AG04449 (cell line): ENCODE data around the gene MAP3K14.

ENCODE experiments used
- CTCF ChIA-PET: fragments of 350-600 bp; formaldehyde crosslinking; extraction: SDS; loops from one replicate; lab custom pipeline; 2021; ENCODE audit warnings: antibody characterized with exemption; lab: Yijun Ruan, JAX
- POLR2A ChIA-PET: fragments of 400-600, 350-600 bp; formaldehyde crosslinking; extraction: SDS; loops from one replicate; lab custom pipeline; 2020; ENCODE audit warnings: antibody characterized with exemption, inconsistent platforms; lab: Yijun Ruan, JAX
- DNase-seq: peaks from one replicate; pipeline ENCODE4 v3.0.0-alpha.2; 2010; ENCODE audit warnings: low read depth, low spot score
- H3K4me3 ChIP-seq: 2 replicates; pipeline ENCODE4 v1.5.1; 2011; ENCODE audit warnings: low read depth, mild to moderate bottlenecking, control low read depth, low read length
- CTCF ChIP-seq: IDR thresholded peaks from one replicate; pipeline ENCODE4 v1.5.1; 2011; ENCODE audit warnings: mild to moderate bottlenecking, moderate library complexity, low read length, control low read depth, inconsistent platforms; ENCODE audit not compliant: insufficient read depth; ENCODE audit errors: missing control alignments

The MAP3K14 gene

DNA sequence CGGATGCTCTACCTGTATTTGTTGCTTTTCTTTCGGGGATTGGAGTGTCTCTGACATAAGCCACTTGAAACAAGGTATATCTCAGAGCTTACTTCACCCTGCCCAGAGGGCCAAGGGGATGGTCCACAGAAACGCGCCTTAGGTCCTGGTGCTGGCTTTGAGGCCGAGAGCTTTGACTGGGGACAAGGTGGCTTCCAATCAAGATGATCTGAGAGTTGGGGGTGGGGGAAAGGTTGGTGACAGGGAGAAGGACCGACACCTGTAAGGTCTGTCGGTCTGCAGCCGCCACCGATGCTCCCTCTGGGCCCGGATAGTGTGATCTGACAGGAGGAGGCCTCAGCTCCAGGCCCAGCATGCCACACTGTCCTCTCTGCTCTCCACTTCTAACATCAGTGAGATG, 33.1 kb downstream of the MAP3K14 start:
- ChIA-PET CTCF (interaction anchor here (1.0 to 32.0 kb wide), 9 partner anchors 9 to 106 kb away, joined by 3 to 828 read pairs (median 4); no protein-coding TSS in a partner anchor), POLR2A (interaction anchor here (1.2 to 1.3 kb wide), 2 partner anchors 10 to 11 kb away, joined by 3 read pairs; no protein-coding TSS in a partner anchor)
- H3K4me3 ChIP-seq = no peak overlapping the region
- no peak for DNase-seq
- no peak for TF ChIP-seq CTCF

DNA sequence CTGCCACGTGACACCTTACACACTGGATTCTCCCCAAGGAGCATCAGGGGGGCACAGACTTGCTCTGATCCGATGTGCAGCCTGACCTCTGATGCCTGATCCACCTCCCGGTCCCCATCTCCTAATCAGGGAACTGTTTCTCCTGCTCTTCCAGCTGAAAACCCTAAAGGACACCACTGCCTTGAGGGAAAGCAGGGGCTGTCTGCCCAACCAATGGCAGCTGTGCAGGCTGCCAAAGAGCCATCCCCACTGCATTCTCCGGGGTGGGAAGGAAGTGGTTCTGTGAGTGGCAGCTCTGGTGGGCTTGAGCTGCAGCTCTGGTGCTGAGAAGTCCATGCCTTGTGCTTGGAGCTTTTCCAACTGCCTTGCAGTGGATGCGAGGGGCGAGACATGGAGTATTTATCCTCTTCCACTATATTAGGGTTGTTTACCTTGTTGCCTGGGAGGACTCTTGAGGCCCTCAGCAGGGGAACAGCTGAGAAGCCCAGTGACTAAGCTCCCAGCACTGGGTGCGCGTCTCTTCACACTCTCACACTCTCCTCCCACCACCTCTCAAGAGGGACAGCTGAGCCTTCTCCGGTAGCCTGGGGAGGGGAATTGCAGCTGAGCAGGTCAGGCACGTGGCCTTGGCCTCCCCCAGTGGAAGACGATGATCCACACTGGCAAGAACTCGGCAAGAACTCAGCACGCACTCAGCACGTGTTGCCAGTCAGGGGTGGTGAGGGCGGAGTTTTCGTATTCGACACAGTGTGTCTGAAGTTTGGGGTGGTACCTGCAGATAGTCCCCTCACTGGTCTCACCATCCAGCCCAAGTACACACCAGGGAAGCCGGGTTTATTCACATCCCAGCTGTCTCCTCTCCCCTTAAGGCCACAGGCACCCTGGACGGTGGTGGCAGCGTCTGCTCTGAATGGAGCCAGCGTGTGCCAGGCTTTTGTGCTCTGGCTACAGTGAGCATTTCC, 33.9 kb downstream of the MAP3K14 start:
- DNase-seq = no peak
- POLR2A ChIA-PET = interaction anchor here (1.2 to 1.3 kb wide), 2 partner anchors 10 to 11 kb away, joined by 3 read pairs; no protein-coding TSS in a partner anchor
- CTCF ChIA-PET = interaction anchor here (0.7 to 32.0 kb wide), 9 partner anchors 9 to 107 kb away, joined by 3 to 828 read pairs (median 4); no protein-coding TSS in a partner anchor
- no peak for TF ChIP-seq CTCF
- no peak overlapping the region for H3K4me3 ChIP-seq

- no peak for DNase-seq
- ChIA-PET POLR2A (no interaction called here), CTCF (interaction anchor here (1.6 to 32.0 kb wide), 4 partner anchors 9 to 110 kb away, joined by 3 to 828 read pairs (median 74); no protein-coding TSS in a partner anchor)
- no peak overlapping the region for H3K4me3 ChIP-seq
- TF ChIP-seq CTCF = no peak
Observed at GRCh38 chr17:45279898-45280297, 36.9 kb downstream of the MAP3K14 start.

DNA sequence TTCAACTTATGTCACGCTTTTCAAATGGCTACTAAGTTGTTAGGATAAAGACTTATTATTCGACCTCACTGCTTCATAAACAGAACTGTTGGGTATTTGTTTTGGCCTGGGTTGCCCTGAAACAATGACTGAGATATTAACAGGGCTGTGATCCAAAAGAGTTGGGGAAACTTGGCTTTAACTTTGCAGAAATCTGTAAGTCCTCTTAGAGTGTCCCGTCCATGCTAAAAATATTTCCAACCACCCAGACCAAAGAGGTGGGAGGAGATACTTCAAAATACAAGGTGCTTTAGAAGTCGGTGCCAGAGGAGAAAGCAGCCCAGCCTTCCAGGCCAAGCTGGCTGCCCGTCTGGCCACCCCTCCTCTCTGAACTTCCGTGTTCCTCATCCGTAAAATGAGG, 38.8 kb downstream of the MAP3K14 start:
- no peak for DNase-seq
- TF ChIP-seq CTCF = no peak
- POLR2A ChIA-PET = no interaction called here
- CTCF ChIA-PET = interaction anchor here (0.8 to 32.0 kb wide), 34 partner anchors 11 to 148 kb away, joined by 3 to 828 read pairs (median 6); partner anchors contain the start of genes FMNL1 and SPATA32
- no peak overlapping the region for H3K4me3 ChIP-seq

DNA sequence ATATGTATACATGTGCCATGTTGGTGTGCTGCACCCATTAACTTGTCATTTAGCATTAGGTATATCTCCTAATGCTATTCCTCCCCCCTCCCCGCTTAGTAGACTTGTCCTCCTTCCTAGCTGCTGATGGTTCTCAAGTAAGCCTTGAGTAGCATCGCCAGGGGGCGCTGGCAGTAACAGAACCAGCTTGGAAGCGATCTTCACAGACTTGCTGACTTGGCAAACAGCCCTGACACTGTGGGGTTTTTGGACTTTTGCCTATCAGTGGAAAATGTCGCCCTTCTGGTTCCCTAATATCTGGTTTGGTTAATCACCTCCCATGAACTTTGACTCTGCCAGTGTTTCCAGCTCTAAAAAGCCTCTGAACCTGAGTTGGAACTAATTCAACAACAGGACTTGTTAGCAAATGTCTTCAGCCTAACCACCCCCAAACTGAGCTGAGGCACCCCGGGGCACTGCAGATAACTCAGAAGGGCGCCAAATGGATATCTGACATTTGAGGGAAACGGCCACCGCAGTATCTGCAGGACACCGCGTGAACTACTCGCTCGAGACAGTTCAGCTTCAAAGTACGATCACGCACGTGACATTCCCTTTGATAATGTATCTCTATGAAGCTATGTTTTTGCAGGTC, 39.5 kb downstream of the MAP3K14 start:
- CTCF ChIA-PET = interaction anchor here (0.5 to 32.0 kb wide), 42 partner anchors 10 to 149 kb away, joined by 3 to 828 read pairs (median 4); partner anchors contain the start of genes FMNL1 and SPATA32
- DNase-seq = peak; percentile 56
- TF ChIP-seq CTCF = peak; percentile 90
- POLR2A ChIA-PET = interaction anchor here (1.1 to 1.2 kb wide), 2 partner anchors 91 to 108 kb away, joined by 3 to 5 read pairs; no protein-coding TSS in a partner anchor
- no peak overlapping the region for H3K4me3 ChIP-seq
